Keratinocyte (primary cell): ENCODE results near the gene OR5T1.

Experiments
- CTCF ChIP-seq, 3 experiments: IDR thresholded peaks in 1 of 3; conservative IDR thresholded peaks in 1 of 3; optimal IDR thresholded peaks in 1 of 3; 2 replicates in 2 of 3; 3 replicates in 1 of 3; pipeline versions ENCODE3 to v1.5.1; 2011; ENCODE audit warnings: low read length in 3 of 3, mild to moderate bottlenecking in 3 of 3, moderate library complexity in 2 of 3, control low read depth in 1 of 3, inconsistent platforms in 1 of 3; ENCODE audit not compliant: insufficient read depth in 2 of 3; ENCODE audit errors: extremely low read depth in 1 of 3
- EZH2 ChIP-seq: IDR thresholded peaks from one replicate; pipeline ENCODE4 v1.6.1; 2012; ENCODE audit warnings: inconsistent platforms, mild to moderate bottlenecking, low read length, moderate library complexity

GRCh38 chr11:56296898-56297297 is 22.9 kb downstream of the OR5T1 start:
- TF ChIP-seq CTCF (optimal IDR thresholded peaks at IDR 0.05 in 1 of 3, IDR thresholded peaks at IDR 0.05 in 1 of 3, conservative IDR thresholded peaks at IDR 0.05 in 1 of 3; ENCODE audit: extremely low read depth in 1 of 3, insufficient read depth in 2 of 3, low read length in 3 of 3) (no peak), EZH2 (no peak)
